HG03159 (cell line): ENCODE data around the gene C1orf21.
A peak's percentile ranks its signal among the peaks of the same experiment; 100 is the strongest.

Experiments
- ATAC-seq: cut with Tn5 transposase; IDR thresholded peaks from one replicate; pipeline ENCODE4 v1.9.1; 2021; ENCODE audit warnings: mild to moderate bottlenecking, moderate library complexity; ENCODE audit not compliant: unreplicated experiment

Gene C1orf21

DNA sequence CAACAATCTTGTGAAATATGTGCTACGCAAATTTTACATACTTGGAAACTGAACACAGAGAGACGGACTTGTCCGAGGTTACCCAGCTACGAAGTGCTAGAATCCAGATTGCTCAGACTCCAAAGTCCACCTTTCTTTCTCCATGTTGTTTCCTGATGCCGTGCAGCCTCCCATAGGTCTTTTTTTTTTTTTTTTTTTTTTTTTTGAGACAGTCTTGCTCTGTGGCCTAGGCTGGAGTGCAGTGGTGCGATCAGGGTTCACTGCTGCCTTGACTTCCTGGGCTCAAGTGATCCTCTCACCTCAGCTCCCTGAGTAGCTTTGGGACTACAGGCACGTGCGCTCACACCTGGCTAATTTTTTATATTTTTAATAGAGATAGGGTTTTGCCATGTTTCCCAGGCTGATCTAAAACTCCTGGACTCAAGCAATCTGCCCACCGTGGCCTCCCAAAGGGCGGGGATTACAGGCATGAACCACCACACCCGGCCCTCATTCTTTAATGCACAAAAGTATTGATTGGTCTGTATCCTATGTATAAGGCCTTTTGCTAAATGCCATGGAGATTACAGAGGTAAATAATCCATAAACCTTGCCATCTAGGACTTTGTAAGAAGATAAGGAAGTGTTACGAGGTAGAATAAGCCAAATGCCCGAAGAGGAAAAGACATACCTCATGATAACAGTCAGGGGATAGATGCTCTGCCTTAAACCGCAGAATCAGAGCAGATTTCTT lies 92.8 kb downstream of the C1orf21 start:
- ATAC-seq = no peak

DNA sequence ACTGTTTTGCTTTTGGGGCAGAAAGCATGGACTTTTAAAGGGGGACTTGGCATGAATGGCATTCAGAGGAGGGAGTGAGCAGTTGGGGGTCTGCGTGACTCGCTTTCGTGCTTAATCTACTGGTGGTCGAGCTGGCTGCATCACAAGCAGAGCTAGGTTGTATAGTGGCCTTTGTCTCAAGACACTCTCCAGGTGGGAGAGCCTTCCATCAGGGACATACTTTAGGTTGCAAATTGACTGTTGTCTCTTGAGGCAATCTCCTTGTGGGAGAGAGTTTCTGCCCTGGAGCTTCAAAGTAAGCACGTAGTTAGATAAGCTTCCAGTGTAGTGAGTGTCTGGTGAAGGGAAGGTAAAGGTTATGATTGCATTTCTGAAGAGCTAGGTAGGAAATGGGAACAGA lies 93.9 kb downstream of the C1orf21 start:
- no peak for ATAC-seq

- no peak for ATAC-seq
Measured at GRCh38 chr1:184482136-184482535, 95.3 kb downstream of the C1orf21 start.

- no peak for ATAC-seq
Measured at GRCh38 chr1:184483101-184483683, 96.4 kb downstream of the C1orf21 start.

- no peak for ATAC-seq
Measured at GRCh38 chr1:184485751-184486723, 99.2 kb downstream of the C1orf21 start.

- no peak for ATAC-seq
Measured at GRCh38 chr1:184486761-184487445, 100.1 kb downstream of the C1orf21 start.

DNA sequence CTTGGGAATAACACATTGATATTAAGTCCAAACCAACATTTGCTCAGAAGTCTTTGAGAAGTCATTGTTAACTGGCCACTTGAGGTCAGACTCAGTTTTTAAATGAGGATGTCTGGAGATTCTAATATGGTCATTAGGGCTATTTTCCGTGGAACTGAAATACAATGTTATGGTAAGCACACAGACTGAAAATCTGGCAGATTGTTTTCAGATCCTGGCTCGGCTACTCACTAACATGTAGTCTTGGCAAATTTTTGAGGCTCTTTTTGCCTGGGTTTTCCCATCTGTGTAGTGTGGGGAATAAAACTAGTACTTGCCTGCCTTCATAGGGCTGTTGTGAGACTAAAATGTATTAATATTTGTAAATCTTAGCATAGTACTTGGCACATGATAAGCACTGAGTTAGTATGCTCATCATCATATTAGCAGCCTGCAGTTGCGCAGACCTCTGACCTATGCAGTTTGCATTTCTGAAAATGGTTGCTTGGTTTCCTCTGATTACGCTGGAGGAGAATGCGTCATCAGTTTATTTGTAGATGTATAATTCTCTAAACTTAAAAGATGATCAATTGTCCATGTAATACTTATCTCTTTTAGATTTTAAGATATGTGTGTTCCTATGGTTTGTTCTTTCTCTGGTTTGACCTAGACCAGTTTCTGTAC lies 100.8 kb downstream of the C1orf21 start:
- no peak for ATAC-seq

DNA sequence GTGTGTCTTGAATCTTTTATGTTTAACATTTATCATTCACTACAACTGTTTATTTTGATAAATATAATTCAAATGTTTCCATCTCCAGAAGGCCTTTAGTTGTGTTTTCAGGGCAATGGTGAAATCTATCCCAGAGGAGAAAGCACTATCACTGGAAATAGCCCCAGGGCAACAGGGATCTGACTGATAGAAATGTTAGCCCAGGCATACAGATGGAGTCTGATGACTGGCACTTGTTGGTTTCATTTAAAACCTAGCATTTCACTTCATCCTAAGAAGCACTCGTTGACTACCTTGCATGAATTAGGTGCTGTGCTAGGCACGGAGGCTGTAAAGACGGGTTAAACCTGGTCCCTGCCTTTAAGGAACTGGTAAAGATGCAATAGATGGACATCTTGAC lies 103.1 kb downstream of the C1orf21 start:
- ATAC-seq = no peak

DNA sequence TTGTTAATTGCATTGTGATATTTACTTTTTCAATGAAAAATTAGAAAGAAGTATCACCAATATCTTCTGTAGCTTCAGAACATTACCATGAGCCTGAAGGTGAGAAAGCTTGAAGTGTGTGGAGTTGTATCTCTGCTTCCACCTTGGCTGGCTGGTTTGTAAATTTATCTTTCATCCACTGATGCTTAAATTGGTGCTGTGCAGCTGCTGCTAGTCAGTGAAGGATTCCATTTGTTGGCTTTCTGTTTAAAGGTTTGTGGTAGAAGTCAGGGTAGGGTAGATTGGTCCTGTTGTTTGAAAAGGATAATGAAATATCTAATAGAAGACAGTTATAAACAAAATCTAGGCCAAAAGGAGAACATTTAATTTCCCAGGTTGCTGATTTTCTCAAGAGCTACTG lies 105.7 kb downstream of the C1orf21 start:
- no peak for ATAC-seq

DNA sequence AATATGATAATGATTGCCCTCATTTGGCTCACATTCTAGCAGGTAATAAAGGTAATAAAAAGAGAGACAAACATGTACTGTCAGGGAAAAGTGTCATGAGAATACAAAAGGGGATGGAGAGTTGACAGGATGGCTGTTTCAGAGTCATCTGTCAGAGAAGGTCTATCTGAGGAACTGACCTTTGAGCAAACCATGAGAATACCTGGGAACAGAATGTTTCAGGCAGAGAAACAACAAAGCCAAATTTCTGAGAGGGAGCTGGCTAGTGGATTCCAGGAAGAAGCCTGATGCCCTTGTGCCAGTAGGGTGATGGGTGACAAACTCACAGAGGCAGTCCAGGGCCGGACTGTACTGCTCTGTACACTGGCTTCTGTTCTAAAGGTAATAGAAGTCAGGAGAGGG lies 107.2 kb downstream of the C1orf21 start:
- no peak for ATAC-seq

- ATAC-seq = peak; percentile 69
Measured at GRCh38 chr1:184494929-184495328, 108.1 kb downstream of the C1orf21 start.

GRCh38 chr1:184497959-184498723 lies 111.3 kb downstream of the C1orf21 start:
- no peak for ATAC-seq

DNA sequence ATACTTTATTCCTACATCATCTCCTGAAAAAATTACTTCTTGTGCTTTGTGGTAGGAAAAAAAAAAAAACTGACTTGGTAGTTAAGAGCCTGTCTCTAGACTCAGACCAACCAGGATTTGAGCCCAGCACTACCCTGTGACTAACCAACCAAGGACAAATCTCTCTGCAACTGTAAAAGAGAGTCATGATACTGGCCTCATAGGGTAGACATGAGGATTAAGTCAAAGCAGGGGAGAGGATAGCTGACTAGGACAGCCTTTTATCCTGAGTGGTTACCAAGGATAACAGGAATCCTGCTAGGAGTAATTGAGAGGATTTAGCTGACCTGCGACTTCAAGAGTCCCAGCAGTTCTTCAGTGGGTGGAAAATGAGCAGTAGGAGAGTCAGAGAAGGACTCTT lies 112.8 kb downstream of the C1orf21 start:
- ATAC-seq = no peak

- no peak for ATAC-seq
Measured at GRCh38 chr1:184502161-184502560, 115.3 kb downstream of the C1orf21 start.

DNA sequence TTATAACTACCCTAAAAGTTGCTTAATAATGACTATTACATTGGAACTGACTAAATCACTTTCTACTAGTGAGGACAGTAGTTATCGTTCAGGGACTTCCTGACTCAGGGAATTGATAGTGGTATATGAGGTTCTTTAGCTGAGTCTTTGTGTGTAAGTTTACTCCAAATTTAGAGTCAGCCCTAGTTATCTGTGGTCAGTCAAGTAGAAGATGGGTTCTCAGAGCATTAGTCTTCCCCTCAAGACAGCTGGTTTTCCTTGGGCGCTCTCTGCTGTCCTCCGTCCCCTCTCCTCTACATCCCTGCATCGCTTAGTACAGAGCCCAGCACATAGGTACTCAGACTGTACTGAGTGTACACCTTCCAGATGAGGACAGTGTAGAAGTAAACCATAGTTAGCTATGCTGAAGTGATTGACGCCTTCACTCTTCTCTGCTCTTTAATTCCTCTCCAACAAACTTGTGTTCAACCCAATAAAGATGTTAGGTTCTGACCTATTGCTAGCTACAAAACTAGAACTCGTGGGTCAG lies 116.5 kb downstream of the C1orf21 start:
- no peak for ATAC-seq

DNA sequence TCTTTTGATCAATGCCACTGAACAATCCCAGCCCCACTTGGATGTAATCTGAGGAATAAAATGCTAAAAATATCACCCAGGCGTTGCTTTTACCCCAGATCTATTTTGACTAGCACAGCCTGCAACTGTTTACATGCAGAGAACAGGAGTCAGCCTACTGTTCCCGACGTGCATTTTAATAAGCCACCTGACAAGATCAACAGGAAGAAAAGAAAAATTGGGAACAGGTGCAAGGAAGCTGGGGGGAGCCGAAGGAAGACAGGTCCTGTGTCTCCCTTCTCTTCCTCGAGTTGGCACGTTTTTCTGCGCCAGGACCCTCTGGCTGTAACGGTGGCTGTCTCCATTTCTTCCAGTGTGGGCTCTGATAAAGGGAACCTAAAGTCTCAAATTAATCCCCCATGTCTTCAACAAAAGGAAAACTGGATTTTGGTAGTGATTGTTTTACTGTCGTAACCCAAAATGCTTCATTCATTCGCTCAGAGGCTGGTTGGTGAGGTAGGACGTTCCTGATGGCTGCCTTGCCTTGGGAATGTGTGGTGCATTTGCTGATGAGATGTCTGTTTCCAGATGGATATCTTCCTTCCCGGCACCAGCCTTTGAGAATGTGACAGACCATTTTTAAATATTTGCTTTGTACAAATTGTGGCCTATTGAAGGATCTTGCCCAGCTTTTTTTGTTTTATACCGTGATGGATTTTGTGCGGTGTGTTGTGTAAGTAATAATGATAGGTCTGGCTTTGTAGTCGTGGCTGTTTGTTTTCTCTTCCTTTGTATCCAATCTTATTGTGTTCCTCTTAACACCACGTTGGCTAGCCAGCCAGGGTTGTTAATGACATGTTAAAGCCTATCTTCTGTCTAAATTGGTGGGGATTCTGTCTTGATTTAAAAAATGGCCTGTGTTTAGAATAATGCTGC lies 117.5 kb downstream of the C1orf21 start:
- no peak for ATAC-seq

GRCh38 chr1:184504955-184505338 lies 118.1 kb downstream of the C1orf21 start:
- no peak for ATAC-seq

GRCh38 chr1:184506481-184506880 lies 119.7 kb downstream of the C1orf21 start:
- ATAC-seq = no peak

DNA sequence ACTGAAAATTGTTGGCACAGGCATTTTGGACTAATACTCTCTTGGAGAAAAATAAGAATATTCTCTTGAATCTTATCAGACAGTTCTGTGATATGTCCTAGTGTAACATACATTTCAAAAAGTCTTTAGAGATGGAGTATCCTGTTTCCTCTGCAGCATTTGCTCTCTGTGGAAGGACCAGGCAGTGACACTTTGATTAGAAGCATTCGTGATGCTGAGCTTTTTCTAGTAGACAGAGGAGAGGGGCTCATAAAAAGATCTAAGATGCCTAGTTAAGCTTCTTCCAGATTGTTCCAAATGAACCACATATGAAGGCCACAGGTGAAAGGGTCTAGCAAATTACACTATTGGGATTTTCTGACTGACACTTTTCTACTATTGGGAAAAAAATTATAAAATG lies 120.3 kb downstream of the C1orf21 start:
- ATAC-seq = no peak
